GM19025 (cell line): ENCODE results near the gene RPL35.

Source experiments
- ATAC-seq: cut with Tn5 transposase; IDR thresholded peaks from one replicate; pipeline ENCODE4 v1.9.1; 2021; ENCODE audit warnings: mild to moderate bottlenecking, low read depth, moderate library complexity; ENCODE audit not compliant: unreplicated experiment

RPL35 gene

DNA sequence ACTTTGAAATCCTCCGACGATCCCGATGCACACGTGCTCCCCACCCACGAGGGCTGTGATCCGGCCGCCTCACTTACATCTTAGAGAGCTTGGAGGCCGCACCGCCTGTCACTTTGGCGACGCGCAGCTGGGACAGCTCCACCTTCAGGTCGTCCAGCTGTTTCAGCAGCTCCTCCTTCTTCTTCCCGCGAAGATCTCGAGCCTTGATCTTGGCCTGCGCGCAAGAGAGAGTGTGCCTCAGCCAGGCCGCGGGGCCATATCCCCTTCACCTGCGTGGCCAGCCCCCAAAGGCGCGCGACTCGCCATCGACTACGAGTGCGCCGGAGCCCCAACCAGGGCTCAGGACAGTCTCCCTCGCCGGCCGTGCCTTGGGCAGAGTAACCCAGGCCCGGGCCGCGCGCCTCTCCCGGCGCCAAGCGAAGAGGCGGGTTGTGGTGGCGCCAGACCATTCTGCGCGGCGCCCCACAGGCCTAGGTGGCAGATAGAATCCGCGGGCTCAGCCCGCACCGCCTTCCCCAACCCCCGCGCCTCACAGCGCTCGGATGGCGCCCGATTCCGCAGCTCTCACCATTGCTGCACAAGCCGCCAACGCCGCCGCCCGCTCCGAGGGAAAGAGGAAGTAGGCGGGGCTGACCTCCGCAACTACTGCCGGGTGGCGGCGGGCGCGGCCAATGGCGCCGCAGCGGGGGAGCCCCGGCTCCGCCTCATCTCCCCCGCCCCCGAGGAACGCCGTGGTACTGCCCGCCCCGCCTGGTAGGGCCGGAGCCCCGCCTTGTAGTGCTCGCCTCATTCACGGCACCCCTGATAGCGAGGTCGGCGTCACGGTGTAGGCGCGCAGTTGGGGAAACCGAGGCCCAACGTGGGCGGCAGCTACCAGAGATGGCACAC is at the start of gene RPL35, which contains the start of gene ARPC5L:
Gene RPL35, minus strand, starts transcription at position 616 of the 888 bp plus-strand sequence. Its CDS starts 45 bp downstream, at position 571.
Gene ARPC5L, plus strand, starts transcription at position 789 of the 888 bp plus-strand sequence. CDS start 7,161 bp downstream, outside the sequence.
- ATAC-seq, result peak; percentile 92

DNA sequence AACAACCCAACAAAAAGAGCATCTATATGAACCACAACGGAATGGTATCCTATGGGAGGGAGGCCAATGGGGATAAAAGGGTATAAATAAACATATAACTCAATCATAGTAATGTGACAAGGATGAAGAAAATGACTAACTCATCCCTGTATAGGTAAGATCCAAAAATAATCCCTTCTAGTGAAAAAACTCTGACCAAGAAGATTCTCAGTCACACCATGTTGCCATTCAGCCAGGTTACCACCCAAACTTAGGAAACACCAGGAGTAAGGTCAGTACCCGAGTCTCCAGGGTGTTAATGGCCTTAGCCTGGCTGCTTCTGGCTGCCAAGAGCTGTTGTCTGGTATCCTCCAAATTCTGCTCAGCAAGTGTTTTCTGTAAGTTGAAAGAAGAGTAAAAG is 46.3 kb upstream of the RPL35 start:
- ATAC-seq, result no peak

DNA sequence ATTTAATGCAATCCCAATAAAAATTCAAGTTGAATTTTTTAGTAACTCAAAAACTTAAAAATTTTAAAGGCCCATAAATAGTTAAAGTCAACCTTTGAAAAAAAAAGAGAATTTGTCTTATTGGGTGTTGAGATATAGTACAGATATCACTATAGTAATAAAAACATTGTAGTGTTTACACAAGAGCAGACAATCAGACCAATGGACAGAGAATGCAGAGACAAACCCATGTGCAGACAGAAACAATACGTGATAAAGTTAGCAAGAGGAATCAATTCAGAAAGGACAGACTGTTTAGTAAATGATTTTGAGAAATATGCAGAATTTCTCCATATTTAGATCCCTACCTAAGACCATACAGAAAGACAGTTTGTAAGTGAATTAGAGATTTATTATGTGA is 45.2 kb upstream of the RPL35 start:
- no peak for ATAC-seq

DNA sequence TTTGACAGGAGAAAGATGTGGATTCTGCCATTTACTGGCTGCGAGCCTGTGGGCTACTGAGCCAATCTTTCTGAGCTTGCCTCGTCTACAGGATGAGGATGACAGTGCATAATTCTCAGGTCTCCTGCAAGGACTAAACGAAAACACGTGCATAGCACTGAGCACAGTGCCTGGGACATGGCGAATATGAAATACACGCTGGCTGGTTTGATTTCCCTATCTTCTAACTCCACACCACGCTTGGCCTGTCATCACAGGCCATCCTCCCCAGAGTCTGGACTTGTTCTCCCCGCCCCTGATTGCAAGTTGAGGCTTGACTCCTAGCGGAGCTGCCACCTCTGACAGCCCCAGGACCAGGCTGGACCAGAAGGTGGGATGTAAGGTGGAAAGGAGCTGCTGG is 38.1 kb upstream of the RPL35 start:
- no peak for ATAC-seq

DNA sequence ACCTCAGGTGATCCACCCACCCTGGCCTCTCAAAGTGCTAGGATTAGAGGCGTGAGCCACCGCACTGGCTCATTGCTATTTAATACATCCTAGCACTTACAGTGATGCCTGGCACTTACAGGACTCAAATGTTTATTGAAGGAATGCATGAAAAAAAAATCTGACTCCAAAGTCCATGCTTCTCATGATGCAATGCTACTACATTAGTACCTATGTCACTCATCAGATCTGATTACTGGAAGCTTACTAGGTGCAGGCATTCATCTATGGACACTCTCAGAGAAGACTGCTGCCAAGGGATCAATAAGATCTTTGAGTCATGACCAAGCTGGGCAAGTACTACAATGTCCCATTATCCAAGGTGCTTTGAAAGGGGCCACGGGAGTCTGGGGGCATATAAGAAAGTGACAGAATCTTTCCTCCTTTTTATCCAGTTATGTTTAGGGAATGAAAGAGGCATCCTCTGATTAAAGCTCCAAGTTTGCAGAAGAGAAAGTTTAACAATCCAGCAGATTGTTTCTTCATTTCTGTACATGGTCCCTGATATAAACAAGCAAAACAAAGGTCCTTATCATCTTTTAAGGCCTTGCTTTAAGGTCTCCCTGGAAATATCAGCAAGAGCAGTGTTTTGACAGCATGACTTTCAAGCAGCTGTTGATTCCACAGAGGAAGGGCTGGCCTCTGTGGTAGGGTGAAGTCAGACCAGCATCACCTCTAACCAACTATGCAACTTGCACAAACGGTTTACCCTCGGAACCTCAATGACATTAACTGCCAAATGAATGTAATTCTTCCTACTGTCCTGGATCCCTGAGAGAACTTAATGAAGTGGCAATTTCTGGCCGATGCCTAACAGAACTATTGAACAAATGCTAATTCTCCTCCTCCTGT is 36.1 kb upstream of the RPL35 start:
- no peak for ATAC-seq

DNA sequence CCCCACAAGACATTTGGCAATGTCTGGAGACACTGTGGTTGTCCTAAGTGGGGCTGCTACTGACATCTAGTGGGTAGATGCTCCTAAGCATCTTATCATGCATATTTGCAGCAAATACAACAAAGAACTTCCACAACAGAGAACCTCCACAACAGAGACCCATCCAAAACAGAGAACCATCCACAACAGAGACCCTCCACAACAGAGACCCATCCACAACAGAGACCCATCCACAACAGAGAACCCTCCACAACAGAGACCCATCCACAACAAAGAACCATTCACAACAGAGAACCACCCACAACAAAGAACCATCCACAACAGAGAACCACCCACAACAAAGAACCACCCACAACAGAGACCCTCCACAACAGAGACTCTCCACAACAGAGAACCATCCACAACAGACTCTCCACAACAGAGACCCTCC is 33.0 kb upstream of the RPL35 start:
- ATAC-seq, result no peak

DNA sequence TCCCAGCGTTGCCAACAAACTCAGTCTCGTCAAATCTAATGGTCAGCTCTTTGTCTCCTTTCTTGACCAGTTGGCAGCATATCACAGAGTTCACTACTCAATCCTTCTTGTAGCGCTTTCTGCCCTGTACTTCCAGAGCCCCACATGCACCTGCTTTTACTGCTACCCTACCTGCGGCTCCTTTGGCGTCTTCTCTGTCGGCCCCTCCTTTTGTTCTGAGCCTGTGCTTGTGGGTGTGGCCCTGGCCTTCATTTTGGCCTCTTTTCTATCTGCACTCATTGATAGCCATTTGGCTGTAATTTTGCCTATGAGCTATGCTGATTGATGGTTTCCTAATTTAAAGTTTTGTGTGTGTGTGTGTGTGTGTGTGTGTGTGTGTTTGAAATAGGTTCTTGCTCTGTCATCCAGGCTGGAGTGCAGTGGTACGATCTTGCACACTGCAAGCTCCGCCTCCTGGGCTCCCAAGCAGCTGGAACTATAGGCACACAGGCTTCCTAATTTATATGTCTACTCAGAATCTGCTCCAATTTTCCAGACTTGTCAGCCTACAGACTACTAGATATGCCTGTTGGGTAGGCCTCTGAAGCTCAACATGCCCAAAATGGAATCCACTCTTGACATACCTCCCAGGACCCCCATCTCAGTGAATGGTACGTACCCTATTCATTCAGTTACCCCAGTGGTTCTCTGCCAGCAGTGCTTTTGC is 32.4 kb upstream of the RPL35 start:
- no peak for ATAC-seq

DNA sequence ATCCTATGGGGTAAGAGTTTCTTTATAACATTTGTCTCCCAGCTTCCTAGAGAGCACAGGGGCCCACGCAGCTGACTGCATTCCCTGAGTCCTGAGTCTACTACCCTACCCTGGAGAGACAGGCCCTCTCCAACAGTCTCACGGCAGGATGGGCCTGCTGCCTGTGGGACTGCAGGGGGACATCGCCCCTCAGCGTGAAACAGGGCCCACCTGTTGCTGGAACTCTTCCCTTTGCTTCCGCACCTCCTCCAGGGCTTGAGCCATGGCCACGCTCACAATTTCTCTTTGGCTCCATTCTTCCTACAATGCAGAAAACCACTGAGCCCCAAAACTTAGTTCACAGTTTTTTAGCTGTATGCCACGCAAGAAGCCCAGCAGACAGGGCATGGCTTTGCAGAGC is 28.4 kb upstream of the RPL35 start:
- ATAC-seq, result no peak

DNA sequence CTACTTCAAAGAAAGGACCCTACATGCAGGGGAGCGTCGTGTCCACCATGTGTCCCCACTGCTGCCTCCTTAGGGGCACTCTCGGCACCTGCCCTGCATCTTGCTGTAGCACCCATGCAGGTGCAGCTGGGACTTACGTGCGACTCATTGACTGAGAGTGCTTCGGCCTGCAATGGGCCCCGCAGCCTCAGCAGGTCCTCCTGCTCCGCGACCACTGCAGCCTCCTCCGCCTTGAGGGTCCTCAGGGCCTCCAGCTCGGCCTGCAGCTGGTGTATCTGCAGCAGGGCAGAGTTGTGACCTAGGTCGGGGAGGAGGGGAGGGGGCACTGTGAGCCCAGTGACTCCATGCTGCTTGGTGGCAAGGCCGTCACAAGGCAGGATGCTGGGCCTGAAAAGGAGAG is 27.2 kb upstream of the RPL35 start:
- ATAC-seq, result no peak

DNA sequence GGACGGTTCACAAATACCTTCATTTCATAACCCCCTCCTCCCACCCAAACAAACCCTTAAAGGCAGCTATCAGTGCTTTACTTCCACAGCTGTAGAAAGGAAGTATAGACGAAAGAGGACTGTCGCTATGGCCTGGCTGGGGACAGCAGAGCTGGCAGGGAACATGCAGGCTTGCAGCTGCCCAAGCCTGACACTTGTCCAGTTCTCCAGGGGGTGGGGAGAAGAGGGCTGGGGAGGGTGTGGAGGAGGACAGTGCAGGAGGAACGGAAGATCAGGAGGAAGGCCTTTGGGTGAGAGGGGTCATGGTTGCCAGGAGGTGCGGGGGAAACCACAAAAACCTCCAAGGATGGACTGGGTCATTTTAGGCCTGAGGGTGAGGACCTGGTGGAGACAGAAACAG is 26.1 kb upstream of the RPL35 start:
- ATAC-seq, result no peak

DNA sequence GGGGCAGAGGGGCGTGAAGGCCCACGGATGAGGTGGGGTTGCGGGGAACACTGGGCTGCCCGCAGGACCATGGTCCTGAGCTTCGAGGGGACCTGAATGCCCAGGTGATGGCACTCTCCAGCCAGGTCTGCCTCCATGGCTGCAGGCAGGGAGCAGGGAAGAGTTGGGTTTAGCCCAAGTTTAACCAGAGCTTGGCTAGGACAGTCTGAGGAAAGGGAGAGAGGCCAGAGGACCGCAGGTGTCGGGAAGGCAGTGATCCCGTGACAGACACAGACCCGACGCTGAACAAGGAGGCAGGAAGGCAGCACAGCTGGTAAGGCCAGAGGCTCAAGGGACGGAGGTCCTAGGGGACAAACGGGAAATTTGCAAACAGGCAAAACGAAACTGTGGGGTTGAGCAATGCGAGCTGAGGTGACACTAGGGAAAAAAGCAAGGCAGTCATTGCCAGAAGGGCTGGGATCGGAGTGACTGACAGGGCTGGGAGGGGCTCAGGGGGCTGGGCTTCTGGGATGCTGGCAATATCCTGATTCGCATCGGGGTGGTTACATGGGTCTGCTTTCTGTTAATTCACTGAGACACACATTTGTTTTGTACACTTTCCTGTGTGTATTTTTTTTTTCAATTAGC is 25.2 kb upstream of the RPL35 start:
- ATAC-seq, result no peak

DNA sequence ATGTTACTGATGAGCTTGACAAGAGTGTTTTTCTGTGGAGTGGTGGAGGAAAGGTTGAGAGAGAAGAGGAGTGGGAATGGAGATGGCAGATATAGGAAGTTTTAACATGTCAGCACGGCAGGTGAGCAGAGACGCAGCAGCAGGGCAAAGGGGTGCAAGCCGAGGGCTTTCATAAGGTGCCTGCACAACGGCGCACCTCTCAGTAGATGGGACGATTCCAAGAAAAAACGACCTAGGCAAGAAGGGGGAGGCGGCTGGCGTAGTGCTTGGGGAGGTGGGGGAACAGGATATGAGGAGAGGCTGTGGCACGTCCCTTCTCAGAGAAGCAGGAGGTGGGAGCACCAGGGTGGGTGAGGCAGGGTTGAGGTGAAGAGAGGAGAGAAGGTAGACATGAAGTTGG is 24.7 kb upstream of the RPL35 start:
- no peak for ATAC-seq

DNA sequence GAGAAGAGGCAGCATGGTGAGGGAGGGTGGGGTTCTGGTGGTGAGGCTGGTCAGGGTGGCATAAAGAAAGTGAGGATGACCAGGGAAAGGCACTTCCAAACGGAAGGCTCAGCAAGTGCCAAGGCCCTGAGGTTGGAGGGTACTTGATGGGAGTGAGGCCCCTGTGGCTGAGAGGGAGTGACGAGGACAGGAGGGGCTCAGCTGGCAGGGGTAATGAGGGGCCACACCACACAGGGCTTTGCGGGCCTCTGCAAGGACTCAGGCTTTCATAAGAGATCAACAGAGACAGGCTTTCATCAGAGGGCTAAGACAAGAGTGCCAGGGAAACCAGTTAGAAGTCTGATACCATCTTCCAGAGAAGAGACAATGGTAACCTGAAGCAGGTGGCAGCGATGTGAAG is 23.8 kb upstream of the RPL35 start:
- ATAC-seq, result no peak

DNA sequence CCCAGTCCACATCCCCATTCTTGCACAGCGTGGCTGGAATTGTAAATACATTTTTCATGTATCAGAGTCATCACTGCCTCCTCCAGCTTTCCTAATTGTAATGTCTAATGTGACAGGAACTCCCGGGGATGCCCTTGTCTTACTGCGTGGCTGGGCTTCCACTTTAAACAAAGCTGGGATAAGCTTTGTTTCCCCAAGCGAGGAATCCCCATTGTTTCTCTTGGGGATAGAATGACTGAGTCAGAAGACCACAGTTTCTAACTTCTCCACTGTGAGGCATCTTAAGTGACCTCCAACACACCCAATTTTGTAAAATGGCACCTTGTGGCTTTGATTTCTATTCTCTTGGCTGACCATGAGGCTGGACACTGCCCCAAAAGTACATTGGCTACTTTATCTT is 22.6 kb upstream of the RPL35 start:
- ATAC-seq, result no peak

DNA sequence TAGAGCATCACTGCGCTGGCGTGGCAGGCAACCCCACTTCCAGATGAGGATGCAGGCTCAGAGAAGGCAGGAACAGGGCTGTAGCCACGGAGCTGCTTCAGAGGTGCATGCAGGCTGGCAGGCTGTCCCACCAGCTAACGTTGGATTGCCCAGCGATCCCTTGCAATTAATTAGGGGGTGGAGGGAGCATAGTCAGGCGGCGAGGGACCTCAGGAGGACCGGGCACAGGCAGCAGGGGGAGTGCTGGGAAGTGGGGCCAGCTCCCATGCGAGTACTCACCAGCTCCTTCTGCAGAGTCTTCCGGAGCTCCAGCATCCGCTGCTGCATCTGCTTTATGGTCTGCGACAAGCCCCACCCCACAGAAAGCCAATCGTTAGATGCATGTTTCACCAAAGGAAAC is 20.5 kb upstream of the RPL35 start:
- ATAC-seq, result no peak

DNA sequence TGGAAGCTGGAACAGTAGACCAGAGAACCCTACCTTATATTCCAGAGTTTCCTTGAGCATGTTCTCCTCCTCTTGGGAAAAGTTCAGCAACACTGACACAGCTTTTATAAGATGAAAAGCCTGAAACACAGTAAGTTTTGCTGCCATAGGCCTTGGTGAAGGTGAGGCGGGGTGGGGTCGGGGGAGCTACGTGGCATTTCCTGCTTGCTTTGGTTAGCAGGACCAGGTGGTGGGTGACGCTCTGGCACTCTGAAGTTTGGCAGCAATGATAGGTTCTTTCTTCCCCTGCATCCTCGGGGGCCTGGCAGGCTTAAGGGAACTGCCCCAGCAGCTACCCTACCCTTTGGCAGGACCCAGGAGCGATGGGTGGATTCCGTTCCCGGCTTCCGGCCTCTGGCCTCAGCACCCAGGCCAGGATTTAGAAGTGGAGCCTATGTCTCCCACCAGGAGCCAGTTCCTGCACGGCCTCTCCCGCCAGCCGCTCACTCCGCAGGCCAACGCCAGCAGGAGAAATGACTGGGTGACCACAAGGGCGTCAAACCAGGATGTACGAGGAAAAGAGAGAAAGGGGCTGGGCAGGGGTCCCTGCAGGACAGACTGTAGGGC is 19.5 kb upstream of the RPL35 start:
- ATAC-seq, result no peak

DNA sequence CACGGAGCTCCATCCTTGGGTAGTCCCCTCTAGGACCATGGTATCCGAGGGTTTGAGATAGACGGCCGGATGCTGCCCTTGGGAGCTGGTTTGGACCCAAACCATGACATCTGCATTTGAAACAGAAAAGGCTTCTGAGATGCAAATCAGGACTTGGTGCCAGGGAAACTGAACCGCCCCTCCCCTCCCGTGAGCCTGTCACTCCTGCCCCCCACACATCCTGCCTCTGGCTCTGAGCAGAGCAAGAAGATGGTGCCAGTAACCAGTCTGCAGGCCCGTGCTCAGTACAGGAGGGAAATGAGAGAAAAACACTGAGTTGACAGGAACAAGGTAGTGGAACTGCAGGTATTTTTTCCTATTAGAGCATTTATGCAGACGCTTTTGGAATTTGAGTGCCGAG is 18.7 kb upstream of the RPL35 start:
- no peak for ATAC-seq

DNA sequence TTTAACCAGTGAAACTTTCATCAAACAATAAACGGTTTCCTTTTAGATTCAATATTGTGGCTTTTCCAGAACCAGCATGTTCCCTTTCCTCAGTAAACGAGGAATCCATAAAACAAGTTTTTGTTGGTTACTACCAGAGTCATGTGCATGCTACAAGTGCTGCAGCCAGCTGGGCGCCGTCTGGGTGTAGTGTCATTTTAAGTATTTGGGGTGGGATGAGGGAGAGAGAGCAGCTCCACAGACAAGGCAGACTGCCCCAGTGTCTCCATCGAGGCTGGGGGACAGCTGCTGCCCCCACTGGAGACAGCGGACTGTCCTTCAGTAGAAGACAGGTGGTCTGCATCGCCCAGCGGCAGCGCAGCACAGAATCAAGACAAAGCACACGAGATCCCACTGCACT is 17.5 kb upstream of the RPL35 start:
- ATAC-seq, result no peak

DNA sequence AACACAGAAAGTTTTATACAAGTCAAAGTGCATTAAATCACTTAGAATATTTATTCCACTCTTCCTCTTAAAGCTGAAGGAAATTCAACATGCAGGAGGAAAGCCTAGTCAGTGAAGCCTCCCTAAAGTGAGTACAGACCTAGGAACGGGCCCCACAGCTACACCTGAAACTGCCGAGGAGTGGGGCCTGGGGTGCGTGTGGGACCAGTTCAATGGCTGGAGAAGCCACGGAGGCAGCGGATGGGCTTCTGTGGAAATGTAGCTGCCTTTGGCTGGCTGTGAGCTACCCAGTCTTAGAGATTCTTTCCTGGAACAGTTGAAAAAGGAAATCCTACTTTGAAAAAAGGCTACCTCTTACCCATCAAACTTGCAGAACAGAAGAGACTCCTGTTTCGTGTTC is 16.8 kb upstream of the RPL35 start:
- ATAC-seq, result no peak

DNA sequence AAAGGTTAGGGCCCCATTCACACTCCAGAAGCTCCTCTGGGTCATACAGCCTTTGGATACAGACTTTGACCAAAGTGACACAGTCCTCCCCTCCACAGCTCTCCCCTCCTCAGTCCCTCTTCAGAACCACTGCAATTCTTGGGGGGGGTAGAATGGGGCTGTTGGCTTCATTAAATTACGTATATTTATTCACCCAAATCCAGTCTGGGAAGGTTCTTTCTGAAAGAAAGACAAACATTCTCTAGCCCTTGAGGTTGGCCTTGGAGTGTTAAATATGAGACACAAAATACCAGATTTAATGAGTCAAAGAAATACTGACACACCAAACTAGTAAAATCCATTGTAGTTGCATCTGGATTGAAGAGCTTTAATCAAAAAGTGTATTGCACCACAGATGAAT is 16.3 kb upstream of the RPL35 start:
- ATAC-seq, result no peak
